Measurements from ENCODE around the gene SCLT1. TPM values are rescaled to one million over a fixed set of nuclear protein-coding genes. Genes with fewer than 3 reads are reported as not detected.
A peak's percentile ranks its signal among the peaks of the same experiment; 100 is the strongest.

SCLT1 gene
- total RNA-seq (2021; fragmentation: NEBNext Ultra II Directional; extraction: Animal tissue kit (Norgen Biotek cat#: 25700)) (11.5 and 13.1 TPM in 2 replicates), polyA plus RNA-seq (2011; rRNA removed) (3.3 and 4.8 TPM in 2 replicates), polyA minus RNA-seq (2011; rRNA and poly(A)+ RNA removed) (8.0 and 8.1 TPM in 2 replicates)
- polyA plus RNA-seq (2011; cell fraction: cytosol; rRNA removed), result 5.2 TPM
- polyA plus RNA-seq (2011; cell fraction: nucleus; rRNA removed), result 5.9 TPM
- polyA plus RNA-seq (2012, experiment 1 of 2), result 4.9 to 8.3 TPM (median 6.0 TPM) in 4 replicates
- 1.8 TPM for polyA plus RNA-seq (2012, experiment 2 of 2)
- 8.9 TPM for polyA plus RNA-seq (2013, experiment 1 of 2)
- 8.7 TPM for polyA plus RNA-seq (2013, experiment 2 of 2)
- polyA minus RNA-seq (2011; cell fraction: cytosol; rRNA and poly(A)+ RNA removed), result 6.2 TPM
- polyA minus RNA-seq (2011; cell fraction: nucleus; rRNA and poly(A)+ RNA removed), result 54.7 TPM
- long read RNA-seq, experiment 1, partial matches to known transcripts, result 1 of 6 reads
- long read RNA-seq, experiment 1, other reads (novel, unspliced or antisense), result 3 of 6 reads
- long read RNA-seq, experiment 2, partial matches to known transcripts, result 4 of 8 reads
- long read RNA-seq, experiment 2, other reads (novel, unspliced or antisense), result 2 of 8 reads

- CTCF ChIA-PET (ENCODE audit: partially characterized antibody), result interaction anchor here (0.9 to 1.4 kb wide), 3 partner anchors 46 to 212 kb away, joined by 3 to 4 read pairs (median 3); no protein-coding TSS in a partner anchor
- TF ChIP-seq E2F6 (IDR thresholded peaks at IDR 0.05), result peak; percentile 92
- no peak for TF ChIP-seq KDM1A (IDR thresholded peaks at IDR 0.05; ENCODE audit: borderline replicate concordance, low read length)
- TF ChIP-seq SIN3A (conservative IDR thresholded peaks at IDR 0.05 in 1 of 2, IDR thresholded peaks at IDR 0.05 in 1 of 2; ENCODE audit: low read depth in 1 of 2, low read length in 2 of 2), result peak; percentile 90 to 94
- TF ChIP-seq NRF1 (IDR thresholded peaks at IDR 0.05; ENCODE audit: low read depth, low read length), result no peak
- peak in 1 of 2 experiments; percentile 88; a peak in 2 of 3 replicates for TF ChIP-seq POLR2A (IDR thresholded peaks at IDR 0.05; ENCODE audit: control extremely low read depth in 1 of 2, low read depth in 2 of 2, low read length in 2 of 2)
- TF ChIP-seq TEAD4 (IDR thresholded peaks at IDR 0.05; ENCODE audit: low read depth, low read length), result no peak
- TF ChIP-seq CHD2 (IDR thresholded peaks at IDR 0.05; ENCODE audit: low read length), result no peak
- no peak for TF ChIP-seq SIRT6 (IDR thresholded peaks at IDR 0.05; ENCODE audit: low read length)
- peak; percentile 86 for TF ChIP-seq TAF1 (IDR thresholded peaks at IDR 0.05; ENCODE audit: low read depth, low read length)
Observed at GRCh38 chr4:129093191-129093920, at the start of gene SCLT1. Gene SCLT1 (minus strand): TSS chr4:129093539. CDS start chr4:129093103, 436 bp downstream.

More at GRCh38 chr4:129093191-129093920, at the start of gene SCLT1:
- Histone ChIP-seq H3K9me3 (ENCODE audit: insufficient read depth in 2 of 2, low read depth in 1 of 2, low read length in 1 of 2) (no peaks in the 10 kb centered on the region), H3K27ac (ENCODE audit: low read depth, low read length) (peak within 1 kb of the TSS; percentile 87), H3K9ac (replicated peaks in 1 of 4; ENCODE audit: extremely low read depth in 1 of 4, low read depth in 3 of 4, low read length in 3 of 4) (peak within 1 kb of the TSS; percentile 74 to 89 (median 88)), H3K4ac (replicated peaks; ENCODE audit: insufficient read length, low read depth, low read length) (no peak within 1 kb of the TSS), H4K91ac (replicated peaks; ENCODE audit: insufficient read length, low read length) (peak within 1 kb of the TSS; percentile 34), H2BK20ac (ENCODE audit: low read length) (no peak within 1 kb of the TSS), H3K14ac (ENCODE audit: insufficient read length) (no peak within 1 kb of the TSS), H2BK120ac (replicated peaks; ENCODE audit: low read depth, low read length) (no peak within 1 kb of the TSS), H2BK15ac (ENCODE audit: low read length) (no peak within 1 kb of the TSS; the same call in 1 of the 2 replicates), H2BK5ac (ENCODE audit: low read depth, low read length) (peak within 1 kb of the TSS; percentile 94; the same call in 1 of the 2 replicates), H2AK5ac (ENCODE audit: low read depth, low read length) (no peak within 1 kb of the TSS), H3K23ac (ENCODE audit: insufficient read length) (no peak within 1 kb of the TSS), H4K20me1 (replicated peaks in 1 of 2; ENCODE audit: control insufficient read depth in 1 of 2, insufficient read depth in 2 of 2, low read length in 2 of 2) (no peaks in the 10 kb centered on the region), H4K8ac (ENCODE audit: extremely low read depth, insufficient read depth, low read length) (peak within 1 kb of the TSS; percentile 96), H3K56ac (replicated peaks; ENCODE audit: insufficient read length, low read depth, low read length) (peak within 1 kb of the TSS; percentile 9), H3K79me1 (ENCODE audit: low read depth, low read length) (no peaks in the 10 kb centered on the region), H3K4me2 (ENCODE audit: insufficient read depth in 1 of 2, low read depth in 2 of 2, low read length in 2 of 2) (peak within 1 kb of the TSS; percentile 54 to 72), H3K79me2 (ENCODE audit: control insufficient read depth in 1 of 2, insufficient read depth in 2 of 2, low read length in 2 of 2) (peaks cover 2 to 28% of the 10 kb centered on the region in 2 experiments; a peak in 3 of 4 replicates), H2BK12ac (ENCODE audit: low read depth, low read length) (no peak within 1 kb of the TSS), H3K23me2 (ENCODE audit: low read depth, low read length) (0 out of 2 replicates have a peak, but pooled peaks cover 2% of the 10 kb centered on the region), H3K36me3 (ENCODE audit: control insufficient read depth in 2 of 4, insufficient read depth in 4 of 4, low read length in 3 of 4) (no peaks in the 10 kb centered on the region), H3K4me1 (replicated peaks in 1 of 4; ENCODE audit: control insufficient read depth in 3 of 4, insufficient read depth in 4 of 4, low read length in 3 of 4) (peaks cover 0 to 5% (median 2%) of the 10 kb centered on the region in 4 experiments; a peak in 4 of 7 replicates), H3K4me3 (ENCODE audit: extremely low read depth in 1 of 4, insufficient read depth in 2 of 4, low read depth in 3 of 4, low read length in 4 of 4) (peak within 1 kb of the TSS; percentile 64 to 84 (median 78)), H3K27me3 (replicated peaks in 1 of 4; ENCODE audit: control insufficient read depth in 3 of 4, extremely low read depth in 1 of 4, insufficient read depth in 3 of 4, low read length in 3 of 4) (no peaks in the 10 kb centered on the region), H4K5ac (ENCODE audit: insufficient read length, low read depth, low read length) (peak within 1 kb of the TSS; percentile 62), H2AFZ (ENCODE audit: low read length) (peak within 1 kb of the TSS; percentile 65), H3K18ac (ENCODE audit: extremely low read depth, low read length) (peak within 1 kb of the TSS; percentile 68; the same call in 1 of the 2 replicates)
- DNase-seq (ENCODE audit: low read depth in 1 of 2, low spot score in 2 of 2) (peak; percentile 92 to 96), FAIRE-seq (peak; percentile 82)
- POLR2A ChIA-PET (ENCODE audit: partially characterized antibody), result interaction anchor here (0.7 to 1.4 kb wide), 6 partner anchors 13 to 644 kb away, joined by 3 to 4 read pairs (median 3); no protein-coding TSS in a partner anchor
- WGBS, 2 experiments (ENCODE audit: extremely low coverage in 1 of 2, insufficient coverage in 1 of 2, insufficient read length in 1 of 2, insufficient replicate concordance in 2 of 2, low coverage in 1 of 2, low lambda C conversion rate in 2 of 2, missing lambda C conversion rate in 1 of 2), result 3% methylated on average over 51 of the region's 57 CpGs; no CpG with 5 or more reads in 1 of the 2 experiments

Data from H1 (cell line).